AML-193 (cell line): Measurements from ENCODE around the gene BPIFA1.

Experiments used
- DNase-seq, 2 experiments: peaks; one replicate each; lab custom pipeline; 2025; lab: John Stamatoyannopoulos, UW

The BPIFA1 gene

DNA sequence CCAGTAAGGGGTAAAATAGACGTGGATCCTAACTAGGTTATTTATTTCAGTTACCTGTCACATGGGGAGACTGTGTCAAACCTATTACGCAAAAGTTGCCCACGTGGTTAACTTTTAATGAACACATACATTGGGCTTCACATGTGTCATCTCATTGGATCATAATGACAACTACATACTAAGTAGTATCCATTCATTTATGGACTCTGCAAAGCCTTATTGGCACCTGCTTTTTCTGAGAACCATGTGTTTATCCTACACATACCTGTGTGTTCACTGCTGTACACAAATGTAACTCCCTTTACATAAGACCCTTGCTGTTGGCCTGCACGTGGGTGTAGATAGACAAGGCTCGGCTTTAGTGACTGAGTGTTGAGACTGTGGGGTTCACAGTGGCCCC lies 5.1 kb downstream of the BPIFA1 start:
- no peak for DNase-seq

GRCh38 chr20:33242319-33243100 lies 6.7 kb downstream of the BPIFA1 start:
- no peak for DNase-seq

GRCh38 chr20:33246077-33246476 lies 10.3 kb downstream of the BPIFA1 start:
- no peak for DNase-seq

- no peak for DNase-seq
Observed at GRCh38 chr20:33249456-33249855, 13.7 kb downstream of the BPIFA1 start.

DNA sequence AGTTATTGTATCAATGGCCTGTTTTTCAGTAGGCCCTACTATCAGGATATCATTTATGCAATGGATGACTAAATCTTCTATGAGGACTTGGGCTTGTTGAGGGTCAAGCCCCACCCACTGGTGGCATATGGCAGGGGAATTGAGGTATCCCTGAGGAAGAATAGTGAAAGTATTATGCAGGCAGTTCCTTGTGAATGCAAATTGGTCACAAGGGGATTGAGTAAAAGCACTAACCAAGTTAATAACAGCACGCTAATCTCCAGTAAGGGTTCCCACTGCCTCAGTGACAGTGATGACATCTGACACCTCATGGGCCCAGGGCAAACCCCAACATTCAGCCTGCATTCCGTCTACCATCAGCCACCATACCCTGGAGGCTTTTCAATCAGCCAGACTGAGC lies 14.9 kb downstream of the BPIFA1 start:
- no peak for DNase-seq

DNA sequence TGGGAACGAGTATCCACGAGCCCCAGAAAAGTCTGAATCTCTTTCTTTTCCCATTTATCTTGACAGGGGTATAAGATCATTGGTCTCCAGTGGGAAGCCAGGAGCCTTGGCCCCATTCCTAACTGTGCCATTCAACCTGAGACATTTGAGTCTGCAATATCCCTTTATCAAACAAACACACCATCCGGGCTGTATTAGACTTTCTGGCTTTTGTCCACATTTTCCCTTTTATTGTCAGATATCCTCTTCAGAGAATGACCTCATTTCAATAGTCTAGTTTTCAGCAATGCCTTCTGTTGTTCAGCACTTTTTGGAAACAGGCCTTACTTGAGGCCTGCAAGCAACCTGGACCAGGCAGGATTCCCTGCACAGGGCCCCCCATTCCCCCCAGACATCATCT lies 15.7 kb downstream of the BPIFA1 start:
- DNase-seq: no peak

- no peak for DNase-seq
Observed at GRCh38 chr20:33252460-33252859, 16.7 kb downstream of the BPIFA1 start.

DNA sequence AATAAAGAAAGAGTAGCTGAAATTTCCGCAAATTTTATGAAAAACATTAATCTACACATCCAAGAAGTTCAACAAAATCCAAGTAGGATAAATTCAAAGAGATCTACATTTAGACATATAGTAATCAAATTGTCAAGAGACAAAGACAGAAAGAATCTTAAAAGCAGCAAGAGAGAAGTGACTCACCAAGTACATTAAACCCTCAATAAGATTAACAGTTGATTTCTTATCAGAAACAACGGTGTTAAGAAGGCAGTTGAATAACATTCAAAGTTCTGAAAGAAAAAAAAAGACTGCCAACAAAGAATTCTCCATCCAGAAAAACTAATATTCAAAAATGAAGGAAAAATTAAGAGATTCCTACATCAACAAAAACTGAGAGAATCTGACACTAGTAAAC lies 19.2 kb downstream of the BPIFA1 start:
- no peak for DNase-seq

- no peak for DNase-seq
Observed at GRCh38 chr20:33257237-33257636, 21.4 kb downstream of the BPIFA1 start.

GRCh38 chr20:33259371-33259770 lies 23.6 kb downstream of the BPIFA1 start:
- no peak for DNase-seq

- peak; percentile 48 to 62 for DNase-seq
Observed at GRCh38 chr20:33261465-33261864, 25.7 kb downstream of the BPIFA1 start.

GRCh38 chr20:33262658-33263065 lies 26.9 kb downstream of the BPIFA1 start:
- peak; percentile 89 to 91 for DNase-seq

GRCh38 chr20:33263784-33264183 lies 28.0 kb downstream of the BPIFA1 start:
- DNase-seq: no peak

DNA sequence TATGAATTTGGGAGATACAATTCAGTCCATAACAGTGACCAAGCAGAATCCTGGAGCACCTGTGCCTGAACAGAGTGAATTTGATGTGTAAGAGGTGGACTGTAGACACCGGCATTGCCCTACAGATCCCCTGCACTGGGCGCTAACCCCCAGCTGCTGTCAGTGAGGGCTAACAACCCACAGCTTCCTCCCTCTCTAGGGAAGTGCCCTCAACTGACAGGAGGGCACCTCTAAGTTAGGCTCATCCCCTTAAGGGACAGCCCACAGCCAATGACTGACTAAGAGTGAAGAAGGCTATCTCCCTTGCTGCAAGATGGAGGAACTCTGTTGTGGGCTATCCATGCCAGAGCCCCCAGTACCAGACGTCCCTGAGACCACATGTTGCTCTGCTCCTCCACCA lies 31.9 kb downstream of the BPIFA1 start:
- DNase-seq: peak; percentile 72 to 83

DNA sequence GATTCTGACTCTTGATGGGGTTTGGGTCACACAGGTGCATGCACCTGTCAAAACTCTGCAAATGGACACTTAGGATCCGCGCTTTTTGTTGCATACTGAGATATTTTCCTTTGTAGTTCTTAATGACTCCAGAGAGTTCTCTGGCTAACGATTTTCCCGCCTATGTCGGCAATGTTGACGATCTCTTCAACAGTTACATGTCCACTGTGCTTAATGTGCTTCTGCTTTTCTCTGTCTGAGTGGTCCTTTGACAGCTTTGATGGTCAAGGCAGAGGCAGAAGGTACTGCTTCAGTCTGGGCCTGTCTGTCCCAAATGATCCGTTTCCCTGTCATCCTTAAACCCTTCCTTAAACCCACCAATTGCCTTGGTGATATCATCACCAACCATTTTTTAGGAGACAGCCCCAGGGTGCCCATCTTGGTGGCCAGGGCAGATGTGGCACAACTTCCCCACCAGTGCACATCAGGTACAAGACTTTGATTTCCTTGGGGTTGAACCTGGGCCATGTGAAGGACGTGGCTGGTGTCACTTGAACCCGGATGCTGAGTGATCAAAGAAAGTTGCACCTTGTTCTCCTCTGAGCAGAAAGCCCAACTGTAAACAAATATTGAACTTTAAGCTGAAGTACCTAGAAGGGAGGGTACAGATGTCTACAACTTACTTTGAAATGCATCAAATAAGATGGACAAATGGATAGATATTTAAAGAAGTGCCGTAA lies 36.5 kb downstream of the BPIFA1 start:
- no peak for DNase-seq

GRCh38 chr20:33273117-33273851 lies 37.5 kb downstream of the BPIFA1 start:
- no peak for DNase-seq

GRCh38 chr20:33275215-33275614 lies 39.4 kb downstream of the BPIFA1 start:
- DNase-seq: no peak

DNA sequence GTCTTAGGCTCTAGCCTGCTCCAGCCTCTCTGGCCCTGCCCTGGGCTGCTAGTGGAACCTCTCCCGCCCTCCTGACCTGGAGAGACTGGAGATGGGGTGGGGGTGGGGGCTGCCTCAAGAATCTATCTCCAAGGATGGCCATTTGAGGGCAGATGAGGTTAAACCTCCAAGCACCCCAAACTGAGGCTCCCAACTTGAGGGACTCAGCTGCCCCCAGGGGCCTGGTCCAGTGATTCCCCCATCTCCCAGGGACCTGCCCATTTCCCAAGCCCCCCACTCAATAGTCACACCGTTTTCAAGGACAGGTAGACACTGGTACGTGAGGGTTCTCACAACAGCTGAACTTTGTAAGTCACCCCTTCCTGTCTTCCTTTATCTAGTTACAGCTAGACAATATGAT lies 40.1 kb downstream of the BPIFA1 start:
- DNase-seq: no peak

DNA sequence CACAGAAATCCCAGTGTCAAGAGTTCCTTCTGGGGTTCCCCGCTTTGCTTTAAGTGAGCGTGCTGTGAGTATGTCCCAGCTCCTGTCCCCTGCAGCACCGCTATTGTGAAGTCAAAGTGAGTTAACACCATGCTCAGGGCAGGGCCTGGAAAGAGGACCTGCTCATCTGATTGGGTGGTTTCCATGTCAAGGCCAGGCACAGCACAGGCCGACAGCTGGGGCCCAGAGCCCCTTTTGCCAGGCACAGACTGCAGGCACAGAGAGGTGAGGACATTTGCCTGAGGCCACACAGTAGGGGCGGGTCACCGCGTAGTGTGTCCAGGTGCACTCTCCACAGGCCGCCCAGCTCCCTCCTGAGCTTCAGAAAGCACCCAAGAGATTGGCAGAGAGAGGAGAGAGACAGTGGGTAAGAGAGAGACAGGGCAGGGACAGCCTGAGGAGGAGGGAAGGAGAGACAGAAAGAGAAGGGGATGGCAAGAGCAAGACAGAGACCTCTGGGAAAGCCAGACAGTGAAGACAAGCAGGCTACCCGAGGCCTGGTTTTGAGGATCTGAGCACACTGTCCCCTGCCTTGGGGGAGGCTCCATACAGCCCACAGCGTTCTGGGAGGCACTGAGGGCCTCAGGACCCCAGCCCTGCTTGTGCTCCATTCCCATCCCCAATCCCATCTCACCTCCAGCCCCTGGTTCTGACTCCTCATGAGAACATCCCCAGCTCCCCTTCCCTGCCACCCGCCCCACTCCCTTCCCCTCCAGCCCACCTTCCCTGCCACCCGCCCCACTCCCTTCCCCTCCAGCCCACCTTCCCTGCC lies 40.7 kb downstream of the BPIFA1 start:
- DNase-seq: no peak

DNA sequence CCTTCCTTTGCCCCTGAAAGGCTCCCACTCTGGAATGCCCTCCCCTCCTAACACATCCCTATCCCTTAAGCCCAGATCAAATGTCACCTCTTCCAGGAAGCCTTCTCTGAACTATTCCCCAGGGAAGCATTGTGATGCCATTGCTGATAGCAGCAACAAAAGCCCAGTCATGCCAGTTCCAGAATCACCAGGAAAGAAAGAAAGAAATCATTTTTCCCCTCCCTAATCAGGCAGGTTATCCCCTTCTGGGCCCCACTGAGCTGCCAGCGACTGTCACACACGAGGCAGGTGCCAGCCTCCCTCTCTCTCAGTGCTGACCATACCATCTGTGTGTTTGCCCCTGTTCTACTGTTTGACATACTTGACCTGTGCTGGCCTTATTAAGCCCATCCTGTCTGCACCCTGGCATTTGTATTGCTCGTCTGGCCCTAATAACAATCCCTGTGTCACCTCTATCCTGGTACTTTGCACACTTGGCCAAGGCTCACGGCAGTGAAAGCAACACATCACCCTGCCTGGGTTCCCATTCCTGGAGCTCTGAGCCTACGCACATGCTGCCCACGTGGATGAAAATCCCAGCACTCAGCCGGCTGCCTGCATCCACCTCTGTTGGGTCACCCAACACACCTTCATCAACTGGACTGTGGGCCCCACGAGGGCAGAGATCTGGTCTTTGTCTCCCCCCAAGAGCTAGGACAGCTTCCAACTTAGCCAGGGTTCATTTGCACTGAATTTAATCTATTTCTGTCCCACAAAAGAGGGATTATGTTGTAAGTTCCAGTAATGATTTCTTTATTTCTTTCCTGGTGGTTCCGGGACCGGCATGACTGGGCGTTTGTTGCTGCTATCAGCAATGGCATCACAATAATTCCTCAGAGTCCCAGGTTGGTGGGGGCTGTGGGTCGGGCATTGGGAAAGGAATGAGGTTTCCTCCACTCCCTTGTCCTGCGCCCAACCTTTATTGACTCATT lies 42.0 kb downstream of the BPIFA1 start:
- no peak for DNase-seq

- DNase-seq: no peak
Observed at GRCh38 chr20:33278700-33279099, 42.9 kb downstream of the BPIFA1 start.
